Astrocyte (in vitro differentiated cells and primary cell): ENCODE measurements around the gene DCAF5.

Experiments used
- CTCF ChIP-seq: IDR thresholded peaks from 2 replicates; pipeline ENCODE4 v1.5.1; 2011; ENCODE audit warnings: low read depth, mild to moderate bottlenecking, inconsistent platforms, low read length, moderate library complexity; ENCODE audit not compliant: insufficient read depth
- EZH2 ChIP-seq: IDR thresholded peaks from 2 replicates; pipeline ENCODE4 v1.6.1; 2012; ENCODE audit warnings: mild to moderate bottlenecking, low read length, inconsistent platforms; ENCODE audit not compliant: insufficient read depth

GRCh38 chr14:69014829-69015259, 138.1 kb downstream of the DCAF5 start:
- TF ChIP-seq CTCF (no peak), EZH2 (no peak)
